Measurements from ENCODE around the gene DST.

DST gene

DNA sequence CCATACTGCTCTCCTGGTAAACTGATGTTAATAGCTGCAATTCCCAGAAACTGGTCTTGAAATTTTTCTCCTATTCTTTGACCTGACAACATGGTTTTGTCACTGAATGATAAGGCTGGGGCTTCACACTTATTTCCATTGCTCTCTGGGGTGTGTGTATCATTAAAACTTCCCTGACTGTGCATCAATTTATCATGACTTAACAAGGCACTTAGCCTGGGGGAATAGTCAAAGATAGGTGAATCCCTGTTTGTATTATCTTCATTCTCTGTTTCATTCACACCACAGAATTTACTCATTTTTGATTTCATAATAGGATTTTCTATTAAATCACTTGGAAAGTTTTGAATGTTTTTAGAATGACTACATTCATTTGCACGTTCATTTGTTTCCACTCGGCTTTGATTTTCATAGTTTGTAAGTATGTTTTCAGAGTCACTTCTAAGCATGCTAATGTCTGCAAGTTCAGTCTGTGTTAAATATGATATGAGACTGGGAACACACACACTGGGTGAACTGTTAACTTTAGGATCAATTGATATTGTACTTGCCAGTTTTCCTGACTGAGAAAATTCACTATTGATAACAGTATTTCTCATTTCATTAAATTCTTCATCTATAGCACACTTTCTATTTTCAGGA is 35.5 kb downstream of the DST start:
- Histone ChIP-seq H3K4me3 (ENCODE audit: insufficient read depth, low read depth, low read length, poor library complexity, severe bottlenecking) (no peak overlapping the region), H3K27ac (ENCODE audit: insufficient read depth, low read length, poor library complexity, severe bottlenecking) (no peak overlapping the region), H3K4me1 (ENCODE audit: control insufficient read depth, insufficient read depth, low read length, poor library complexity, severe bottlenecking) (no peaks in the 10 kb centered on the region), H3K9me3 (ENCODE audit: control insufficient read depth, low read length) (no peaks in the 10 kb centered on the region), H3K36me3 (ENCODE audit: control insufficient read depth, insufficient read depth, low read length) (no peaks in the 10 kb centered on the region), H3K27me3 (replicated peaks; ENCODE audit: control insufficient read depth, insufficient read depth, low read length, poor library complexity, severe bottlenecking) (no peaks in the 10 kb centered on the region)
- DNase-seq = no peak

DNA sequence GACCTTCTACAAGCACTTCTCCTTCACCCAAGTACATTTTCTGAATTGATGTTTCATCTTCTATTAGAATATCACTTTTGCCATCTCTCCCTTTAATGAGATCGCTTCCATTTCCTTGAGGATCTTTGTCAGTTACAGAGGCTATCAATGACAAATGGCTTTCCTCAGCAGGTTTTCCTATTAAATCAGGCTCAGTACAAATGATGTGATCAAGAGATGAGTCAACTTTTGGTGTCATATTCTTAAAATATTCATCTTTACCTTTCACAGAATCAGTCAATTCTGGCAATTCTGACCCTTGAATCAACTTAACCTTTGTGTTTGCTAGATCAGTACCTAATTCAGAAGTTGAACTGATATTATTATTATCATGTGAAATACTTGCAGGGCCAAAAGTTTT is 37.3 kb downstream of the DST start:
- Histone ChIP-seq H3K27ac (ENCODE audit: insufficient read depth, low read length, poor library complexity, severe bottlenecking) (no peak overlapping the region), H3K4me1 (ENCODE audit: control insufficient read depth, insufficient read depth, low read length, poor library complexity, severe bottlenecking) (no peaks in the 10 kb centered on the region), H3K9me3 (ENCODE audit: control insufficient read depth, low read length) (no peaks in the 10 kb centered on the region), H3K36me3 (ENCODE audit: control insufficient read depth, insufficient read depth, low read length) (no peaks in the 10 kb centered on the region), H3K27me3 (replicated peaks; ENCODE audit: control insufficient read depth, insufficient read depth, low read length, poor library complexity, severe bottlenecking) (no peaks in the 10 kb centered on the region), H3K4me3 (ENCODE audit: insufficient read depth, low read depth, low read length, poor library complexity, severe bottlenecking) (no peak overlapping the region)
- no peak for DNase-seq

DNA sequence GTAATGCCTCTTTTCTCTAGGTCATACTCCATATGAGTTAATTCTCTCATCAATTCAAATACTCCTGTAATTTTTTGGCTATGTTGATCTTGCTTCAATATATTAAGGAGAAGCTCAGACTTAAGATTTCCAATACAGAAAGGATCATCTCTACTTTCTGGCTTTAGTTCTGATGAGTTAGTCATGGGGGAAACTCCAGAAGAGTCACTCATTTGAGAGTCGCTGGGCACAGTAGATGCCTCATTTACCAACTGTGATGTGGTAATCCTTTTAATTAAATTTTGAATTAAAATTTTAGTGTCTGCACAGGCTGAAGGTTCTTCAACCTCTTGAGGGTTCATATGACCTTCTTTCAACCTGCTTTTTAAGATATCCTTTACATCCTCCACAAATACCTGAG is 38.5 kb downstream of the DST start:
- Histone ChIP-seq H3K36me3 (ENCODE audit: control insufficient read depth, insufficient read depth, low read length) (no peaks in the 10 kb centered on the region), H3K27me3 (replicated peaks; ENCODE audit: control insufficient read depth, insufficient read depth, low read length, poor library complexity, severe bottlenecking) (no peaks in the 10 kb centered on the region), H3K9me3 (ENCODE audit: control insufficient read depth, low read length) (no peaks in the 10 kb centered on the region), H3K27ac (ENCODE audit: insufficient read depth, low read length, poor library complexity, severe bottlenecking) (no peak overlapping the region), H3K4me1 (ENCODE audit: control insufficient read depth, insufficient read depth, low read length, poor library complexity, severe bottlenecking) (no peaks in the 10 kb centered on the region), H3K4me3 (ENCODE audit: insufficient read depth, low read depth, low read length, poor library complexity, severe bottlenecking) (no peak overlapping the region)
- DNase-seq = no peak

DNA sequence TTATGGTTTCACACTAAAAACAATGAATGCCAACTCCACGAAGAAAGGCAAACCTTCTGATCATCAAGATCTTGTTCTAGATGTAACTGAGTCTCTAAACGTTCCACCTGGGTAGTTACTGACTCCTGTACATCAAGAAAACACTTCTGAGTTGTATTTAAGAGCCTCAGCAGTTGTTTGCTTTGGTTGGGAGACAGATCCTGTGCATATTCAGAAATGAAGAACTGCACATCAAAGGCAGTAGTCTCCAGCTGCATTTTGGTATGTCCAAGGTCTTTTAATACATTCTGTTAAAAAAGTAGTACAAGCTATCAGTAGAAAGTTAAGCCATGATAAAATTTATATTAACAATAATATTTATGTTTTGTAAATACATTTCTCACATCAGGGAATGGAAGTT is 41.3 kb downstream of the DST start:
- Histone ChIP-seq H3K36me3 (ENCODE audit: control insufficient read depth, insufficient read depth, low read length) (no peaks in the 10 kb centered on the region), H3K27me3 (replicated peaks; ENCODE audit: control insufficient read depth, insufficient read depth, low read length, poor library complexity, severe bottlenecking) (no peaks in the 10 kb centered on the region), H3K4me1 (ENCODE audit: control insufficient read depth, insufficient read depth, low read length, poor library complexity, severe bottlenecking) (no peaks in the 10 kb centered on the region), H3K27ac (ENCODE audit: insufficient read depth, low read length, poor library complexity, severe bottlenecking) (no peak overlapping the region), H3K4me3 (ENCODE audit: insufficient read depth, low read depth, low read length, poor library complexity, severe bottlenecking) (no peak overlapping the region), H3K9me3 (ENCODE audit: control insufficient read depth, low read length) (no peaks in the 10 kb centered on the region)
- no peak for DNase-seq

DNA sequence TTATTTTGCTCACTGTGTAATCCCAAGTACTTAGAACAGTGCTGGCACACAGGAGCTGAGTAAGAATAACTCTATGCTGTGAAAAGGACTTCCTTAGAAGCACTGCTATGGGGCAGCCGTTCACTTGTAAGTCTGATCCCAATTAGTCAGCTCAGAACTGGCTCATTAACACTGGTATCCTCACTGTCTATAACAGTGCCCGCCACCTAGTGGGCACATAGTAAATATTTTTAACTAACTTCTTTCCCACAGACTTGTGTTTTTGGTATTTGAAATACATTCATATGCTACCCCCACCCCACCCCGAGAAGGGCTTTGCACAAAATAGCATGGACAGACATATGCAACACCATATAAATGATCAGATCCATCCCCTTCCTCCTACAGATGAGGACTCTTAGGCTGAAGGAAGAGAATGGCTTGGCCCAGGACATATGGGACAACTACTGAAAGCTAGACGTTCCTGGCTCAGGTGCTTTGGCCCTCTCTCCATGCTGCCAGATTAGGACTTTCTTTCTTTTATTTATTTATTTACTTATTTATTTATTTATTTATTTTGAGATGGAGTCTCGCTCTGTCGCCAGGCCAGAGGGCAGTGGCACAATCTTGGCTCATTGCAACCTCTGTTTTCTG is 47.1 kb downstream of the DST start:
- DNase-seq = peak in 1 of 3 donors; percentile 3

DNA sequence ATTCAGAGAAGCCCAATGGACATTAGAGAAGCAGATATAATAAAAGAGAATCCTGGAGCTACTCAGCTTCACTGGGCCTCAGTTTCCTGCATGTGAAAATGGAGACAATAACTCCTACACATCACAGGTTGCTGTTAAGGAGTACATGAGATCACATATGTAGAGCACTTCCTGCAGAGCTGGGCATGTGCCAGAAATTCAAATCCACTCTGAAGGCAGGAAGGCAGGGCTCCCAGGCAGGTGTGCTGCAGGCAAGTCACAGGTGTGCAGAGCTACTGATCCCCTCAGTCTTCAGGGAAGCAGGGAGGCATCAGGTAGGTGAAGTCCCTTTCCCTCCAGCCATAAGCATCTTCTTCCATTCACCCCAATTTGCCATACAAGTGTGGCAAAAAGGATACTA is 48.0 kb downstream of the DST start:
- no peak overlapping the region for H3K27ac ChIP-seq (ENCODE audit: insufficient read depth, low read length, poor library complexity, severe bottlenecking)
- H3K4me1 ChIP-seq (ENCODE audit: control insufficient read depth, insufficient read depth, low read length, poor library complexity, severe bottlenecking) = peaks cover 5% of the 10 kb centered on the region
- DNase-seq = no peak
- H3K4me3 ChIP-seq (ENCODE audit: insufficient read depth, low read depth, low read length, poor library complexity, severe bottlenecking) = no peak overlapping the region
- H3K36me3 ChIP-seq (ENCODE audit: control insufficient read depth, insufficient read depth, low read length) = no peaks in the 10 kb centered on the region
- no peaks in the 10 kb centered on the region for H3K27me3 ChIP-seq (replicated peaks; ENCODE audit: control insufficient read depth, insufficient read depth, low read length, poor library complexity, severe bottlenecking)
- no peaks in the 10 kb centered on the region for H3K9me3 ChIP-seq (ENCODE audit: control insufficient read depth, low read length)

More for the DNA sequence above, 47.1 kb downstream of the DST start:
- no peak overlapping the region for H3K4me3 ChIP-seq (ENCODE audit: insufficient read depth, low read depth, low read length, poor library complexity, severe bottlenecking)
- H3K27ac ChIP-seq (ENCODE audit: insufficient read depth, low read length, poor library complexity, severe bottlenecking) = no peak overlapping the region
- H3K9me3 ChIP-seq (ENCODE audit: control insufficient read depth, low read length) = no peaks in the 10 kb centered on the region
- H3K4me1 ChIP-seq (ENCODE audit: control insufficient read depth, insufficient read depth, low read length, poor library complexity, severe bottlenecking) = peaks cover 5% of the 10 kb centered on the region
- H3K36me3 ChIP-seq (ENCODE audit: control insufficient read depth, insufficient read depth, low read length) = no peaks in the 10 kb centered on the region
- no peaks in the 10 kb centered on the region for H3K27me3 ChIP-seq (replicated peaks; ENCODE audit: control insufficient read depth, insufficient read depth, low read length, poor library complexity, severe bottlenecking)

DNA sequence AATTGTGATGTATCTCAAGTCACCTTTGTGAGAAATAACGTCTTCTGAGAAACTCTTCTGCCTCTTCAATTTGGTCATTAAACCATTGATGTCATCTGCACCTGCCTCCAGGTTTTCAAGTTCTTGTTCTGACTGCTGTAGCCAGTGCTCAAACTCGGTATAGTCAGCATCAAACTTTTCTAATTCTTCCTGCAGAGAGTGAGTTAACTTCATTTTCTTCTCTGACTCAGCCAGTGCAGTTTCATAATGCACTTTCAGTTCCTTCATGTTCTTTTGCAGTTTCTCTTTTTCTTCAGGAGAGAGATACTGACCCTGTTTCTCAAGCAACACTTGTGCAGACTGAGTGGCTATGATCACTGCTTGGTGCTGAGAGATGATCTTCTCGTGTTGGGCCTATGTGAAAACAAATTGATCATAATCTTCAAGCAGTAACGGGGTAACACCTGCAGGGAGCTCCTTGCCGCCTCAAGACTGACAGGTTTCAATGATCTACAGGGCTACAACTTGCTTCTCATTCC is 48.8 kb downstream of the DST start:
- no peak overlapping the region for H3K4me3 ChIP-seq (ENCODE audit: insufficient read depth, low read depth, low read length, poor library complexity, severe bottlenecking)
- no peak overlapping the region for H3K27ac ChIP-seq (ENCODE audit: insufficient read depth, low read length, poor library complexity, severe bottlenecking)
- H3K9me3 ChIP-seq (ENCODE audit: control insufficient read depth, low read length) = no peaks in the 10 kb centered on the region
- peaks cover 5% of the 10 kb centered on the region for H3K4me1 ChIP-seq (ENCODE audit: control insufficient read depth, insufficient read depth, low read length, poor library complexity, severe bottlenecking)
- no peak for DNase-seq
- H3K27me3 ChIP-seq (replicated peaks; ENCODE audit: control insufficient read depth, insufficient read depth, low read length, poor library complexity, severe bottlenecking) = no peaks in the 10 kb centered on the region
- H3K36me3 ChIP-seq (ENCODE audit: control insufficient read depth, insufficient read depth, low read length) = no peaks in the 10 kb centered on the region

DNA sequence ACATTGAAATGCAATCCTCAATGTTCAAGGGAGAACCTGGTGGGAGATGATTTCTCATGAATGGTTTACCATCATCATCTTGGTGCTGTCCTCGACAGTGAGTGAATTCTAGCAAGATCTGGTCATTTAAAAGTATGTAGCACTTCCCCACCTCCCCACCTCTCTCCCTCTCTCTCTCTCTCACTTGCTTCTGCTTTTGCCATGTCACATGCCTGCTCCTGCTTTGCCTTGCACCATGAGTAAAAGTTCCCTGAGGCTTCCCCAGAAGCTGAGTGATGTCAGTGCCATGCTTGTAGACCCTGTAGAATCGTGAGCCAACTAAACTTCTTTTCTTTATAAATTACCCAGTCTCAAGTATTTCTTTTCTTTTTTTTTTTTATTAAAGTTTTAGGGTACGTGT is 60.5 kb downstream of the DST start:
- Histone ChIP-seq H3K4me3 (ENCODE audit: insufficient read depth, low read depth, low read length, poor library complexity, severe bottlenecking) (no peak overlapping the region), H3K4me1 (ENCODE audit: control insufficient read depth, insufficient read depth, low read length, poor library complexity, severe bottlenecking) (no peaks in the 10 kb centered on the region), H3K27me3 (replicated peaks; ENCODE audit: control insufficient read depth, insufficient read depth, low read length, poor library complexity, severe bottlenecking) (no peaks in the 10 kb centered on the region), H3K36me3 (ENCODE audit: control insufficient read depth, insufficient read depth, low read length) (no peaks in the 10 kb centered on the region), H3K27ac (ENCODE audit: insufficient read depth, low read length, poor library complexity, severe bottlenecking) (no peak overlapping the region), H3K9me3 (ENCODE audit: control insufficient read depth, low read length) (no peaks in the 10 kb centered on the region)
- no peak for DNase-seq

DNA sequence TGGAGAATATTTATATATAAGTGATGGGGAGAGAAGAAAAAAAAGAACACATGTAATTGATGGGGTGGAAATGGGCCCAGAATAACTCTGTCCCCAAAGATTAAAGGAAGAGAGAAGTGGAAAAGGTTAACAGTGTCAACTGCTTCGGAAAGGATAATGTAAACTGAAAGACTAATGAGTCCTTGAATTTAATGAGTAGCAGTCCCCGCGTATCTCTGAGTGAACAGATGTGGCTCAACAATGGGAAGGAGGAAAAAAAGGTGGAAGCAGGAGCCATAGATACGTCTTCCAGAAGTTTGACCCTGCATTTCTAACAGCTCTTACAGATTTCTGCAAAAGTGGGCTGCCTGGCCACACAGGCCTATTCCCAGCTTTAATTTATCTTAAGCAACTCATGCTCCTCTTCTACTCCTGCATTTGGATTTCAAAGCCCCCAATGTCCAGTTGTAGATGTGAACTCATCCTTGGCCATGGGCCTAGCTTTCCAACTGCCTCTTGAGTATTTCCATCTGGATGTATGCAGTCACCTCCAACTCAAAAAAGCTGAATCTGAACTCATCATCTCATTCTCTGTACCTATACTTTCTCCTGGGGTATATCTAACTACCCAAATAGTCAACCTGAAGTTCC is 61.3 kb downstream of the DST start:
- H3K27me3 ChIP-seq (replicated peaks; ENCODE audit: control insufficient read depth, insufficient read depth, low read length, poor library complexity, severe bottlenecking) = no peaks in the 10 kb centered on the region
- H3K36me3 ChIP-seq (ENCODE audit: control insufficient read depth, insufficient read depth, low read length) = no peaks in the 10 kb centered on the region
- no peak for DNase-seq
- no peak overlapping the region for H3K4me3 ChIP-seq (ENCODE audit: insufficient read depth, low read depth, low read length, poor library complexity, severe bottlenecking)
- H3K9me3 ChIP-seq (ENCODE audit: control insufficient read depth, low read length) = no peaks in the 10 kb centered on the region
- H3K27ac ChIP-seq (ENCODE audit: insufficient read depth, low read length, poor library complexity, severe bottlenecking) = no peak overlapping the region
- no peaks in the 10 kb centered on the region for H3K4me1 ChIP-seq (ENCODE audit: control insufficient read depth, insufficient read depth, low read length, poor library complexity, severe bottlenecking)

DNA sequence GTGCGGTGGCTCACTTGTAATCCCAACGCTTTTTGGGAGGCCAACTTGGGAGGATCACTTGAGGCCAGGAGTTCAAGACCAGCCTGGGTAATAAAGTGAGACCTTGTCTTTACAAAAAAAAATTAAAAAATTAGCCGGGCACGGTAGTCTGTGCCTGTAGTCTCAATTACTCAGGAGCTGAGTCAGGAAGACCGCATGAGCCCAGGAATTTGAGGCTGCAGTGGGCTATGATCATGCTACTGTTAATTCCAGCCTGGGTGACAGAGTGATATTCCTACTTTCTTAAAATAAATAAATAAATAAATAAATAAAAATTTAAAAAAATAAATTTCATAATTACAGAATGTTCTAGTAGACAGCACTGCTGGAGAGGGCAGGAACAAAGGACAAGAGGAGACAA is 62.4 kb downstream of the DST start:
- no peaks in the 10 kb centered on the region for H3K36me3 ChIP-seq (ENCODE audit: control insufficient read depth, insufficient read depth, low read length)
- no peak overlapping the region for H3K4me3 ChIP-seq (ENCODE audit: insufficient read depth, low read depth, low read length, poor library complexity, severe bottlenecking)
- H3K27ac ChIP-seq (ENCODE audit: insufficient read depth, low read length, poor library complexity, severe bottlenecking) = no peak overlapping the region
- no peak for DNase-seq
- no peaks in the 10 kb centered on the region for H3K27me3 ChIP-seq (replicated peaks; ENCODE audit: control insufficient read depth, insufficient read depth, low read length, poor library complexity, severe bottlenecking)
- no peaks in the 10 kb centered on the region for H3K9me3 ChIP-seq (ENCODE audit: control insufficient read depth, low read length)
- H3K4me1 ChIP-seq (ENCODE audit: control insufficient read depth, insufficient read depth, low read length, poor library complexity, severe bottlenecking) = no peaks in the 10 kb centered on the region

All from effector memory CD4-positive, alpha-beta T cell (primary cell).